ENCODE data around the gene RRP12.

- no peak for TF ChIP-seq POLR2AphosphoS5 (IDR thresholded peaks at IDR 0.05; ENCODE audit: control insufficient read depth, insufficient read depth, low read depth, low read length)
- TF ChIP-seq ZNF780A (CRISPR knock-in tag; IDR thresholded peaks at IDR 0.05): no peak
- no peak for TF ChIP-seq EGR1 (conservative IDR thresholded peaks at IDR 0.05)
- TF ChIP-seq, protein P1, sequence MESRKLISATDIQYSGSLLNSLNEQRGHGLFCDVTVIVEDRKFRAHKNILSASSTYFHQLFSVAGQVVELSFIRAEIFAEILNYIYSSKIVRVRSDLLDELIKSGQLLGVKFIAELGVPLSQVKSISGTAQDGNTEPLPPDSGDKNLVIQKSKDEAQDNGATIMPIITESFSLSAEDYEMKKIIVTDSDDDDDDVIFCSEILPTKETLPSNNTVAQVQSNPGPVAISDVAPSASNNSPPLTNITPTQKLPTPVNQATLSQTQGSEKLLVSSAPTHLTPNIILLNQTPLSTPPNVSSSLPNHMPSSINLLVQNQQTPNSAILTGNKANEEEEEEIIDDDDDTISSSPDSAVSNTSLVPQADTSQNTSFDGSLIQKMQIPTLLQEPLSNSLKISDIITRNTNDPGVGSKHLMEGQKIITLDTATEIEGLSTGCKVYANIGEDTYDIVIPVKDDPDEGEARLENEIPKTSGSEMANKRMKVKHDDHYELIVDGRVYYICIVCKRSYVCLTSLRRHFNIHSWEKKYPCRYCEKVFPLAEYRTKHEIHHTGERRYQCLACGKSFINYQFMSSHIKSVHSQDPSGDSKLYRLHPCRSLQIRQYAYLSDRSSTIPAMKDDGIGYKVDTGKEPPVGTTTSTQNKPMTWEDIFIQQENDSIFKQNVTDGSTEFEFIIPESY (CRISPR knock-in tag; IDR thresholded peaks at IDR 0.05): no peak
- TF ChIP-seq NRF1 (conservative IDR thresholded peaks at IDR 0.05 in 1 of 2, IDR thresholded peaks at IDR 0.05 in 1 of 2): no peak
- no peak for TF ChIP-seq CTCF (IDR thresholded peaks at IDR 0.05 in 2 of 3, conservative IDR thresholded peaks at IDR 0.05 in 1 of 3; ENCODE audit: insufficient read depth in 2 of 3, low read depth in 1 of 3, low read length in 3 of 3)
- TF ChIP-seq ZSCAN29 (IDR thresholded peaks at IDR 0.05): no peak
- TF ChIP-seq JUN (IDR thresholded peaks at IDR 0.05; ENCODE audit: borderline replicate concordance, low read depth, low read length): no peak
- no peak for TF ChIP-seq JUN (CRISPR knock-in tag; IDR thresholded peaks at IDR 0.05; ENCODE audit: borderline replicate concordance)
- no peak for TF ChIP-seq NR2C1 (IDR thresholded peaks at IDR 0.05)
- no peak for TF ChIP-seq NR2C1 (tag; IDR thresholded peaks at IDR 0.05)
- TF ChIP-seq, protein P2, sequence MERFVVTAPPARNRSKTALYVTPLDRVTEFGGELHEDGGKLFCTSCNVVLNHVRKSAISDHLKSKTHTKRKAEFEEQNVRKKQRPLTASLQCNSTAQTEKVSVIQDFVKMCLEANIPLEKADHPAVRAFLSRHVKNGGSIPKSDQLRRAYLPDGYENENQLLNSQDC (CRISPR knock-in tag; IDR thresholded peaks at IDR 0.05): no peak
These were observed 44.2 kb downstream of the RRP12 start for GRCh38 chr10:97356918-97357317.

Data from K562 (cell line).